Activated CD4-positive, alpha-beta T cell treated with anti-CD3 and anti-CD28 coated beads, Interleukin-2, amount 10 ng/mL, durations not matched to agents 7 days and 5 days (primary cell): Measurements from ENCODE around the gene FANCM. TPM values are rescaled to one million over a fixed set of nuclear protein-coding genes. Genes with fewer than 3 reads are reported as not detected.
A peak's percentile ranks its signal among the peaks of the same experiment; 100 is the strongest.
"Not testable (repeated sequence)": the region's sequence is repeated elsewhere in the genome, so short reads cannot be mapped to it uniquely, and the experiment has no call there.

ENCODE experiments used
- CTCF ChIA-PET: fragments of 350-600 bp; sonication (Branson Sonifier 250); formaldehyde crosslinking; loops from one replicate; lab custom pipeline; 2021; ENCODE audit warnings: antibody characterized with exemption; lab: Charles Lee
- POLR2A ChIA-PET: fragments of 350-600 bp; sonication (Branson Sonifier 250); formaldehyde crosslinking; loops from one replicate; lab custom pipeline; 2021; ENCODE audit warnings: antibody characterized with exemption; lab: Charles Lee
- DNase-seq: peaks from one replicate; pipeline ENCODE4 v3.0.0-alpha.2; 2020
- H3K27ac Mint-ChIP-seq: one replicate; pipeline ENCODE4 v1.8.0; 2021; ENCODE audit warnings: mild to moderate bottlenecking, moderate library complexity, mixed read lengths
- H3K27me3 Mint-ChIP-seq: one replicate; pipeline ENCODE4 v1.8.0; 2021; ENCODE audit warnings: mixed read lengths
- H3K36me3 Mint-ChIP-seq: one replicate; pipeline ENCODE4 v1.8.0; 2021; ENCODE audit warnings: low read depth, mixed read lengths
- H3K4me1 Mint-ChIP-seq: one replicate; pipeline ENCODE4 v1.8.0; 2021; ENCODE audit warnings: mixed read lengths
- H3K4me3 Mint-ChIP-seq: one replicate; pipeline ENCODE4 v1.8.0; 2021; ENCODE audit warnings: mild to moderate bottlenecking, moderate library complexity, mixed read lengths
- H3K9me3 Mint-ChIP-seq: one replicate; pipeline ENCODE4 v1.8.0; 2021; ENCODE audit warnings: mixed read lengths
- total RNA-seq, 2 experiments: library from RNA; stranded (reverse); gene quantifications; one replicate each; pipeline ENCODE4 v1.2.3, GENCODE V29; 2021

Gene FANCM
- total RNA-seq, 2 experiments from 2014 or later = 15.6 to 16.5 TPM

GRCh38 chr14:45210159-45210558, 74.4 kb downstream of the FANCM start:
- peaks cover 51% of the 10 kb centered on the region for H3K36me3 Mint-ChIP-seq
- POLR2A ChIA-PET = no interaction called here

GRCh38 chr14:45211295-45211694, 75.6 kb downstream of the FANCM start:
- CTCF ChIA-PET = interaction anchor here (1.1 to 1.3 kb wide), 2 partner anchors 11 to 13 kb away, joined by 3 read pairs; no protein-coding TSS in a partner anchor
- no peak overlapping the region for H3K4me3 Mint-ChIP-seq
- no peak overlapping the region for H3K27ac Mint-ChIP-seq
- H3K27me3 Mint-ChIP-seq = no peaks in the 10 kb centered on the region
- no peak for DNase-seq
- no peaks in the 10 kb centered on the region for H3K4me1 Mint-ChIP-seq
- peaks cover 47% of the 10 kb centered on the region for H3K36me3 Mint-ChIP-seq
- no peaks in the 10 kb centered on the region for H3K9me3 Mint-ChIP-seq
- POLR2A ChIA-PET = no interaction called here

More at GRCh38 chr14:45210159-45210558, 74.4 kb downstream of the FANCM start:
- CTCF ChIA-PET = no interaction called here
- Mint-ChIP-seq H3K4me1 (no peaks in the 10 kb centered on the region), H3K27me3 (no peaks in the 10 kb centered on the region), H3K9me3 (no peaks in the 10 kb centered on the region), H3K4me3 (no peak overlapping the region), H3K27ac (no peak overlapping the region)
- no peak for DNase-seq

- no peak for DNase-seq
- no peaks in the 10 kb centered on the region for H3K4me1 Mint-ChIP-seq
- ChIA-PET POLR2A (no interaction called here), CTCF (interaction anchor here (1.1 to 1.3 kb wide), 2 partner anchors 12 kb away, joined by 3 read pairs; no protein-coding TSS in a partner anchor)
- H3K27me3 Mint-ChIP-seq = no peaks in the 10 kb centered on the region
- peak overlapping the region; percentile 25 for H3K27ac Mint-ChIP-seq
- peaks cover 41% of the 10 kb centered on the region for H3K36me3 Mint-ChIP-seq
- no peaks in the 10 kb centered on the region for H3K9me3 Mint-ChIP-seq
- no peak overlapping the region for H3K4me3 Mint-ChIP-seq
Measured at GRCh38 chr14:45212231-45212630, 76.5 kb downstream of the FANCM start.

GRCh38 chr14:45213716-45214115, 78.0 kb downstream of the FANCM start:
- H3K9me3 Mint-ChIP-seq, H3K27ac Mint-ChIP-seq, DNase-seq, CTCF ChIA-PET, H3K27me3 Mint-ChIP-seq, POLR2A ChIA-PET, H3K4me1 Mint-ChIP-seq, H3K4me3 Mint-ChIP-seq: not testable (repeated sequence)
- H3K36me3 Mint-ChIP-seq = peaks cover 48% of the 10 kb centered on the region

- H3K27ac Mint-ChIP-seq, DNase-seq, H3K9me3 Mint-ChIP-seq, H3K27me3 Mint-ChIP-seq, H3K4me3 Mint-ChIP-seq, CTCF ChIA-PET, POLR2A ChIA-PET, H3K4me1 Mint-ChIP-seq: not testable (repeated sequence)
- H3K36me3 Mint-ChIP-seq = peaks cover 47% of the 10 kb centered on the region
Measured at GRCh38 chr14:45214341-45214740, 78.6 kb downstream of the FANCM start.

GRCh38 chr14:45222485-45223262, 86.9 kb downstream of the FANCM start:
- ChIA-PET CTCF (no interaction called here), POLR2A (no interaction called here)
- H3K4me3 Mint-ChIP-seq = no peak overlapping the region
- H3K4me1 Mint-ChIP-seq = peaks cover 33% of the 10 kb centered on the region
- H3K27me3 Mint-ChIP-seq = no peaks in the 10 kb centered on the region
- DNase-seq = no peak
- peak overlapping the region; percentile 59 for H3K27ac Mint-ChIP-seq
- no peaks in the 10 kb centered on the region for H3K9me3 Mint-ChIP-seq
- H3K36me3 Mint-ChIP-seq = peaks cover 64% of the 10 kb centered on the region

GRCh38 chr14:45227566-45227965, 91.8 kb downstream of the FANCM start:
- Mint-ChIP-seq H3K36me3 (peaks cover 66% of the 10 kb centered on the region), H3K27me3 (no peaks in the 10 kb centered on the region)

GRCh38 chr14:45238988-45239387, 103.3 kb downstream of the FANCM start:
- Mint-ChIP-seq H3K9me3 (no peaks in the 10 kb centered on the region), H3K4me3 (no peak overlapping the region), H3K27ac (no peak overlapping the region), H3K27me3 (no peaks in the 10 kb centered on the region), H3K36me3 (peaks cover 30% of the 10 kb centered on the region), H3K4me1 (peaks cover 2% of the 10 kb centered on the region)
- no peak for DNase-seq
- CTCF ChIA-PET = interaction anchor here (1.0 kb wide), 2 partner anchors 18 to 79 kb away, joined by 3 read pairs; no protein-coding TSS in a partner anchor
- POLR2A ChIA-PET = no interaction called here

More at GRCh38 chr14:45227566-45227965, 91.8 kb downstream of the FANCM start:
- DNase-seq = no peak
- Mint-ChIP-seq H3K4me1 (peaks cover 33% of the 10 kb centered on the region), H3K4me3 (no peak overlapping the region), H3K9me3 (no peaks in the 10 kb centered on the region), H3K27ac (no peak overlapping the region)
- CTCF ChIA-PET = interaction anchor here (1.0 kb wide), 1 partner anchor 18 kb away, joined by 3 read pairs; no protein-coding TSS in a partner anchor
- POLR2A ChIA-PET = no interaction called here

- no peak for DNase-seq
- no peak overlapping the region for H3K27ac Mint-ChIP-seq
- H3K36me3 Mint-ChIP-seq = peaks cover 18% of the 10 kb centered on the region
- no peaks in the 10 kb centered on the region for H3K27me3 Mint-ChIP-seq
- ChIA-PET CTCF (interaction anchor here (0.7 to 3.1 kb wide), 2 partner anchors 10 to 115 kb away, joined by 3 to 14 read pairs; partner anchors contain the start of gene MIS18BP1), POLR2A (no interaction called here)
- no peaks in the 10 kb centered on the region for H3K9me3 Mint-ChIP-seq
- peaks cover 2% of the 10 kb centered on the region for H3K4me1 Mint-ChIP-seq
- H3K4me3 Mint-ChIP-seq = no peak overlapping the region
Measured at GRCh38 chr14:45242706-45243105, 107.0 kb downstream of the FANCM start.

GRCh38 chr14:45246151-45246550, 110.4 kb downstream of the FANCM start:
- no peaks in the 10 kb centered on the region for H3K9me3 Mint-ChIP-seq
- no peak for DNase-seq
- H3K4me1 Mint-ChIP-seq = peaks cover 20% of the 10 kb centered on the region
- H3K4me3 Mint-ChIP-seq = no peak overlapping the region
- H3K36me3 Mint-ChIP-seq = peaks cover 24% of the 10 kb centered on the region
- no peaks in the 10 kb centered on the region for H3K27me3 Mint-ChIP-seq
- CTCF ChIA-PET = no interaction called here
- POLR2A ChIA-PET = interaction anchor here (0.6 kb wide), 1 partner anchor 123 kb away, joined by 4 read pairs; no protein-coding TSS in a partner anchor
- H3K27ac Mint-ChIP-seq = no peak overlapping the region

GRCh38 chr14:45246691-45247090, 111.0 kb downstream of the FANCM start:
- Mint-ChIP-seq H3K27ac (no peak overlapping the region), H3K27me3 (no peaks in the 10 kb centered on the region), H3K36me3 (peaks cover 21% of the 10 kb centered on the region), H3K4me3 (no peak overlapping the region), H3K9me3 (no peaks in the 10 kb centered on the region), H3K4me1 (peaks cover 23% of the 10 kb centered on the region)
- DNase-seq = no peak
- ChIA-PET CTCF (interaction anchor here (1.3 kb wide), 1 partner anchor 12 kb away, joined by 3 read pairs; no protein-coding TSS in a partner anchor), POLR2A (interaction anchor here (0.6 kb wide), 1 partner anchor 123 kb away, joined by 4 read pairs; no protein-coding TSS in a partner anchor)

- no peak for DNase-seq
- no peaks in the 10 kb centered on the region for H3K27me3 Mint-ChIP-seq
- POLR2A ChIA-PET = no interaction called here
- H3K4me3 Mint-ChIP-seq = no peak overlapping the region
- CTCF ChIA-PET = interaction anchor here (1.3 kb wide), 1 partner anchor 13 kb away, joined by 3 read pairs; no protein-coding TSS in a partner anchor
- no peak overlapping the region for H3K27ac Mint-ChIP-seq
- peaks cover 22% of the 10 kb centered on the region for H3K4me1 Mint-ChIP-seq
- no peaks in the 10 kb centered on the region for H3K9me3 Mint-ChIP-seq
- H3K36me3 Mint-ChIP-seq = peaks cover 17% of the 10 kb centered on the region
Measured at GRCh38 chr14:45247427-45247826, 111.7 kb downstream of the FANCM start.
